ENCODE measurements around the gene LAMA3. TPM values are rescaled to one million over a fixed set of nuclear protein-coding genes. Genes with fewer than 3 reads are reported as not detected.
A peak's percentile ranks its signal among the peaks of the same experiment; 100 is the strongest.

LAMA3 gene
- total and polyA plus RNA-seq, 12 donors, result 0.89 to 5.3 (median 3.3) TPM

GRCh38 chr18:23842305-23842704, 153.1 kb downstream of the LAMA3 start:
- ATAC-seq (no peak), DNase-seq (no peak)
- no peak overlapping the region for H3K27ac ChIP-seq
- 96 to 98% methylated on average over 14 of the region's 14 CpGs for WGBS, 2 donors
- no peaks in the 10 kb centered on the region for H3K27me3 ChIP-seq
- H3K4me1 ChIP-seq, result peaks cover 0 to 20% (median 16%) of the 10 kb centered on the region in 9 donors
- H3K9me3 ChIP-seq, result no peaks in the 10 kb centered on the region
- intact Hi-C loops (cut with DNase I), result no loop called here
- no peak for TF ChIP-seq CTCF (IDR thresholded peaks at IDR 0.05)
- H3K36me3 ChIP-seq, result peaks cover 0 to 51% (median 0%) of the 10 kb centered on the region in 9 donors
- no peak overlapping the region for H3K4me3 ChIP-seq

GRCh38 chr18:23844991-23845680, 155.9 kb downstream of the LAMA3 start:
- Histone ChIP-seq H3K36me3 (peaks cover 0 to 63% (median 0%) of the 10 kb centered on the region in 9 donors), H3K4me3 (no peak overlapping the region), H3K9me3 (no peaks in the 10 kb centered on the region), H3K4me1 (no peaks in the 10 kb centered on the region), H3K27me3 (no peaks in the 10 kb centered on the region), H3K27ac (no peak overlapping the region)
- TF ChIP-seq CTCF (IDR thresholded peaks at IDR 0.05), result no peak
- DNase-seq (no peak), ATAC-seq (peak in 1 of 8 donors; percentile 25)
- intact Hi-C loops (cut with DNase I), result no loop called here
- WGBS, 2 donors, result 68 to 76% methylated on average over 9 of the region's 9 CpGs

GRCh38 chr18:23845988-23846630, 156.9 kb downstream of the LAMA3 start:
- Histone ChIP-seq H3K36me3 (peaks cover 0 to 69% (median 0%) of the 10 kb centered on the region in 9 donors), H3K4me3 (no peak overlapping the region), H3K27ac (no peak overlapping the region), H3K4me1 (no peaks in the 10 kb centered on the region), H3K9me3 (no peaks in the 10 kb centered on the region), H3K27me3 (no peaks in the 10 kb centered on the region)
- DNase-seq (no peak), ATAC-seq (no peak)
- intact Hi-C loops (cut with DNase I), result no loop called here
- WGBS, 2 donors, result 97% methylated on average over 15 of the region's 15 CpGs
- no peak for TF ChIP-seq CTCF (IDR thresholded peaks at IDR 0.05)

- no peaks in the 10 kb centered on the region for H3K9me3 ChIP-seq
- H3K27ac ChIP-seq, result no peak overlapping the region
- DNase-seq (no peak), ATAC-seq (no peak)
- H3K36me3 ChIP-seq, result peaks cover 0 to 69% (median 0%) of the 10 kb centered on the region in 9 donors
- no peak overlapping the region for H3K4me3 ChIP-seq
- intact Hi-C loops (cut with DNase I), result no loop called here
- H3K4me1 ChIP-seq, result no peaks in the 10 kb centered on the region
- no peak for TF ChIP-seq CTCF (IDR thresholded peaks at IDR 0.05)
- 94 to 96% methylated on average over 18 to 19 of the region's 19 CpGs for WGBS, 2 donors
- H3K27me3 ChIP-seq, result no peaks in the 10 kb centered on the region
These were observed 158.2 kb downstream of the LAMA3 start for GRCh38 chr18:23847321-23847986.

Data from heart right ventricle (tissue), 16 donors.